Measurements from ENCODE around the gene RNF157.

GRCh38 chr17:76195281-76196096 lies 44.8 kb downstream of the RNF157 start:
- TF ChIP-seq CTCF (IDR thresholded peaks at IDR 0.05) (no peak), POLR2AphosphoS5 (IDR thresholded peaks at IDR 0.05) (no peak), POLR2A (IDR thresholded peaks at IDR 0.05) (no peak), EP300 (IDR thresholded peaks at IDR 0.05; ENCODE audit: low read depth) (no peak)

All from transverse colon (tissue), 4 donors.